ENCODE data around the gene PORCN. TPM values are rescaled to one million over a fixed set of nuclear protein-coding genes. Genes with fewer than 3 reads are reported as not detected.

PORCN gene
- total RNA-seq, 1 experiment from 2014 or later = 11.9 TPM

- intact Hi-C loops (cut with micrococcal nuclease; ENCODE audit: unreplicated experiment) = loop anchor here (10.0 kb wide), 1 partner anchor 409 kb away; no protein-coding TSS in a partner anchor
- Histone ChIP-seq H3K27ac (ENCODE audit: low read depth, low read length, poor library complexity, severe bottlenecking) (no peak overlapping the region), H3K36me3 (ENCODE audit: insufficient read depth, low read length, poor library complexity, severe bottlenecking) (no peaks in the 10 kb centered on the region), H3K4me3 (ENCODE audit: low read depth, low read length, poor library complexity, severe bottlenecking) (no peak overlapping the region), H3K9me3 (ENCODE audit: low read depth, low read length, poor library complexity, severe bottlenecking) (no peaks in the 10 kb centered on the region), H3K4me1 (ENCODE audit: insufficient read depth, low read length, poor library complexity, severe bottlenecking) (no peaks in the 10 kb centered on the region), H3K27me3 (replicated peaks; ENCODE audit: insufficient read depth, low read depth, low read length, poor library complexity) (no peaks in the 10 kb centered on the region)
- POLR2A ChIA-PET (ENCODE audit: low non-redundant PET) = no interaction called here
- TF ChIP-seq CTCF (conservative IDR thresholded peaks at IDR 0.05; ENCODE audit: low read depth, low read length) (peak; percentile 53), EZH2 (IDR thresholded peaks at IDR 0.05; ENCODE audit: borderline replicate concordance, low read depth, low read length, poor library complexity, severe bottlenecking) (no peak)
- peak; percentile 33 for DNase-seq (ENCODE audit: low spot score)
- BruUV-seq (replicated peaks) = no TSS peak
- CTCF ChIA-PET = interaction anchor here (0.5 to 1.4 kb wide), 4 partner anchors 20 to 411 kb away, joined by 3 to 12 read pairs (median 4); no protein-coding TSS in a partner anchor
Observed at GRCh38 chrX:48493890-48494364, 14.9 kb upstream of the PORCN start.

GRCh38 chrX:48496660-48497059, 12.1 kb upstream of the PORCN start:
- DNase-seq (ENCODE audit: low spot score) = no peak
- no peaks in the 10 kb centered on the region for H3K4me1 ChIP-seq (ENCODE audit: insufficient read depth, low read length, poor library complexity, severe bottlenecking)
- no peak overlapping the region for H3K4me3 ChIP-seq (ENCODE audit: low read depth, low read length, poor library complexity, severe bottlenecking)
- no peaks in the 10 kb centered on the region for H3K36me3 ChIP-seq (ENCODE audit: insufficient read depth, low read length, poor library complexity, severe bottlenecking)
- ChIA-PET POLR2A (ENCODE audit: low non-redundant PET) (no interaction called here), CTCF (no interaction called here)
- intact Hi-C loops (cut with micrococcal nuclease; ENCODE audit: unreplicated experiment) = loop anchor here (10.0 kb wide), 1 partner anchor 412 kb away; no protein-coding TSS in a partner anchor
- no peak overlapping the region for H3K27ac ChIP-seq (ENCODE audit: low read depth, low read length, poor library complexity, severe bottlenecking)
- BruUV-seq (replicated peaks) = no TSS peak
- TF ChIP-seq CTCF (conservative IDR thresholded peaks at IDR 0.05; ENCODE audit: low read depth, low read length) = no peak
- TF ChIP-seq EZH2 (IDR thresholded peaks at IDR 0.05; ENCODE audit: borderline replicate concordance, low read depth, low read length, poor library complexity, severe bottlenecking) = no peak
- no peaks in the 10 kb centered on the region for H3K27me3 ChIP-seq (replicated peaks; ENCODE audit: insufficient read depth, low read depth, low read length, poor library complexity)
- H3K9me3 ChIP-seq (ENCODE audit: low read depth, low read length, poor library complexity, severe bottlenecking) = no peaks in the 10 kb centered on the region

GRCh38 chrX:48497871-48498270, 10.9 kb upstream of the PORCN start:
- intact Hi-C loops (cut with micrococcal nuclease; ENCODE audit: unreplicated experiment) = loop anchor here (10.0 kb wide), 1 partner anchor 413 kb away; no protein-coding TSS in a partner anchor
- POLR2A ChIA-PET (ENCODE audit: low non-redundant PET) = no interaction called here
- Histone ChIP-seq H3K4me3 (ENCODE audit: low read depth, low read length, poor library complexity, severe bottlenecking) (no peak overlapping the region), H3K27me3 (replicated peaks; ENCODE audit: insufficient read depth, low read depth, low read length, poor library complexity) (no peaks in the 10 kb centered on the region), H3K27ac (ENCODE audit: low read depth, low read length, poor library complexity, severe bottlenecking) (no peak overlapping the region), H3K9me3 (ENCODE audit: low read depth, low read length, poor library complexity, severe bottlenecking) (no peaks in the 10 kb centered on the region), H3K36me3 (ENCODE audit: insufficient read depth, low read length, poor library complexity, severe bottlenecking) (no peaks in the 10 kb centered on the region), H3K4me1 (ENCODE audit: insufficient read depth, low read length, poor library complexity, severe bottlenecking) (no peaks in the 10 kb centered on the region)
- TF ChIP-seq EZH2 (IDR thresholded peaks at IDR 0.05; ENCODE audit: borderline replicate concordance, low read depth, low read length, poor library complexity, severe bottlenecking) (no peak), CTCF (conservative IDR thresholded peaks at IDR 0.05; ENCODE audit: low read depth, low read length) (no peak)
- CTCF ChIA-PET = no interaction called here
- DNase-seq (ENCODE audit: low spot score) = no peak
- no TSS peak for BruUV-seq (replicated peaks)

Data from A673 (cell line).